A549 (cell line): ENCODE data around the gene ANK2.

Experiments
- EHMT2 ChIP-seq: fragments of 200-600 bp; sonication (generic); IDR thresholded peaks from 2 replicates; pipeline ENCODE4 v1.6.1; 2016; ENCODE audit warnings: antibody characterized with exemption, low read depth, mild to moderate bottlenecking, moderate library complexity
- KDM5A ChIP-seq: fragments of 200-600 bp; sonication (generic); IDR thresholded peaks from 2 replicates; pipeline ENCODE4 v1.6.1; 2016; ENCODE audit warnings: antibody characterized with exemption, mild to moderate bottlenecking
- NPAS2 ChIP-seq: fragments of 250-450 bp; sonication (Bioruptor Pico); IDR thresholded peaks from 2 replicates; pipeline ENCODE4 v1.8.0; 2022; ENCODE audit warnings: mild to moderate bottlenecking, moderate library complexity, borderline replicate concordance
- POLR2A ChIP-seq: IDR thresholded peaks from 2 replicates; pipeline ENCODE4 v1.6.1; 2012; ENCODE audit warnings: mild to moderate bottlenecking, low read length
- RCOR1 ChIP-seq: fragments of 150-350 bp; IDR thresholded peaks from 2 replicates; pipeline ENCODE4 v1.6.1; 2014; ENCODE audit warnings: antibody characterized with exemption, low read length, low read depth

GRCh38 chr4:113260688-113261087 is 211.2 kb downstream of the ANK2 start:
- TF ChIP-seq NPAS2 (CRISPR knock-in tag) (no peak), RCOR1 (no peak), POLR2A (no peak), KDM5A (no peak), EHMT2 (no peak)
